ENCODE data around the gene ZNF654. TPM values are rescaled to one million over a fixed set of nuclear protein-coding genes. Genes with fewer than 3 reads are reported as not detected.
"Not testable (repeated sequence)": the region's sequence is repeated elsewhere in the genome, so short reads cannot be mapped to it uniquely, and the experiment has no call there.

ZNF654 gene
- total RNA-seq, 1 donor from 2014 or later, result 15.9 TPM

DNA sequence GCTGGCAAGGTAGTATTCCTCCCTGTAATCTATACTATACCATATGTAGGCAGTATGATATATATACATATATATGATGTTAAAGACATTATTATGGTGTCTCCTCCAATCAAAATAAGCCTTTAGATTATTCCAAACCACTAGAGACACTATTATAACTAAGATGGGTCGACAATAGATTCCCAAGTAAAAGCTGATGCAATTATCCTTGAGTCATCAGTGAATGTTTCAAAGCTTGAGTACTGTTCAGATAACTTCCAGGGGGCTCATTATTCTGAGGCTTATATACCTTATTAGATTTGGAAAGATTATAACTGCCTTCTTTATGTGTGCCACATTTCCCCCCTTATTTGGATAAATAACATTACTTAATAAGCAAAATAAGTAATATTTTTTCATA, 78.8 kb downstream of the ZNF654 start:
- DNase-seq (ENCODE audit: low spot score), result no peak

DNA sequence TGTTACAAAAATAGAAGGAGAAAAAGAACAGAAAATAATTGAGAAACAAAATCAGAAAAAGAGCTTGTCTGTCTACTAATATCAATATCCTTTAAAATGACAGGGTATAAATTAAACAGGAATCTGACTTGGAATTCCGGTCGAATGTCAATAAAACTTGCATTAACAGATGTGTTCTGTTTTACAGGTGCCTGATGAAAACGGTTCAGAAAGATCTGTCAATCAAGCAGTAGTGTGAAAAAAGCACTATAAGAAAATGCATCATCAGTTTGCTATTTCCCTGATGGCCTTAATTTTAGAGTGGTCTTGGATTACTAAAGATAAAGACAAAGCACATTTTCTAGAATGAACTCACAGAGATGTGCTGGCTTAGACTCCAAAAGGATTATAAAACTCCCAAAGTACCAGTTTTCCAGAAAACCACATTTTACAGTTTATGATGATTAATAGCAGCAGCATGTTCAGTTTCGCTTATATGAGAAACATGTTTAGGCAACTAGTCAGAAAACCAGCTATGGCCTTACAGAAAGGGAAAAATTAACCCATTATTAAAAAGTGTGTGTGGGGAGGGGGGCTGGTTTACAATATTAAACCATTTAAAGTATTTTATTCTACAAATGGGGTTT, 82.5 kb downstream of the ZNF654 start:
- DNase-seq (ENCODE audit: low spot score), result no peak

DNA sequence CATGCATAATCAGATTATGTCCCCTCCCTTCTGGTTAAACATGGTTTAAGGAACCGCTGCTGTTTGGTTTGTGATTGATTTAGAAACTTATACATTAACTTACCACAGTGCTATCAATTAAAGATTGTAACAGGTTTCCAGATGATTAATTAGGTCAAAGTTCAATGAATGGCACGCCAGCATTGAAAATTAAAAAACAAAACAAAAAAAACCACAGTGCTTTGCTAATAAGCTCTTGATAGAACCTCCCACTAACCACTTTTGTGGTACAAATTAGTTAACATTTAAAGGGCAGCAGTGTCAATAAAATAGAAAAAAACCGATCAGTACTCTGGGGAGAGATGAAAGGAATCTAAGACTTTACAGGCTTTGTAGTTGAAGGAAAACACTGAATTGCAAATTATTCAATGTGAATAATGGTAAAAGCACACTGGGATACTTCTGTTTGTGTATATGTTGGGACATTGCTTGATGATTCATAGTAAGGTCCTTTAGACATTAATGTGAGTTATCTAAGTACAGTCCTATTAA, 83.1 kb downstream of the ZNF654 start:
- DNase-seq (ENCODE audit: low spot score), result no peak

DNA sequence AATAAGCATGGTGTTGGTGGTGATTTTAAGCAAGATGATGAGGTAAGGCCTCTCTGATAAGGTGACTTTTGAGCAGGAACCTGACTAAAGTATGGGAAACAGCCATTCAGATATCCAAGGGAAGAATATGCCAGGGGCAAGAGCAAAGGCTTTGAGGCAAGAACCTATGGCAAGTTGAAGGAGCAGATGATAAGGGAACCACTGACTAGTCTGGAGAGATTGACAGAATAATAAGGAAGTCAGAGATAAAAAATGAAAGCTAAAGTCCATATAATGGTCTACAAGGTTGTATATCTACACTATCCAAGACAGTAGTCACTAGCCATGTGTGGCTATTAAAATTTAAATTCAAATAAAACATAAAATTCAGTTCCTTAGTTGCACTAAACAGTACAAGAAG, 88.2 kb downstream of the ZNF654 start:
- DNase-seq (ENCODE audit: low spot score), result no peak

DNA sequence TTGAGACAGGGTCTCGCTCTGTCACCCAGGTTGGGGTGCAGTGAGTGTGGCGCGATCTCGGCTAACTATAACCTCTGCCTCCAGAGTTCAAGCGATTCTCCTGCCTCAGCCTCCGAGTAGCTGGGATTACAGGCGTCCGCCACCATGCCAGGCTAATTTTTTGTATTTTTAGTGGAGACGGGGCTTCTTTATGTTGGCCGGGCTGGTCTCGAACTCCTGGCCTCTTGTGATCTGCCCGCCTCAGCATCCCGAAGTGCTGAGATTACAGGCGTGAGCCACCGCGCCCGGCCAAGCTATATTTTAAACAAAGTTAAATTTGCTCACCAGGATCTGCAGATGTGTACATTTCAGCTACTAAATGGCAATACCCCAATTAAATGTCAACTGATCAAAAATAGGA, 89.6 kb downstream of the ZNF654 start:
- no peak for DNase-seq (ENCODE audit: low spot score)

DNA sequence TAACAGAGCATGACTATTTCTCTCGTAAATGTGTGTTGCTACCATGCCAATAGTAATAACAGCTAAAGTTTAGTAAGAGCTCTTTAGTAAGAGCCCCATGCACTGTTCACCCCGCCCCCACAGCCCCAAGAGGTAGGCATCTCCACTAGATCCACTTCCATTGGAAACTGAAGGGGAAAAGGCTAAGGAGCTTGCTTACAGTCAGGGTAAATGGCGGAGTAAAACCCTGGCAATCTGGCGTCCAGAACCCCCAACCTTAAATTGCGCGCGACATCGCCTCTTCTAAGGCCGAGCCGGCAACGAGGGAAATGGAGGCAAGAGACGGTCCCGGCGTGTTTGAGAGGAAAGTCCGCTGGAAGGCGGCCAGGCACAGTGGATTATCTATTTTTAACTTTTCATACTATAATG, 90.0 kb downstream of the ZNF654 start:
- no peak for DNase-seq (ENCODE audit: low spot score)

DNA sequence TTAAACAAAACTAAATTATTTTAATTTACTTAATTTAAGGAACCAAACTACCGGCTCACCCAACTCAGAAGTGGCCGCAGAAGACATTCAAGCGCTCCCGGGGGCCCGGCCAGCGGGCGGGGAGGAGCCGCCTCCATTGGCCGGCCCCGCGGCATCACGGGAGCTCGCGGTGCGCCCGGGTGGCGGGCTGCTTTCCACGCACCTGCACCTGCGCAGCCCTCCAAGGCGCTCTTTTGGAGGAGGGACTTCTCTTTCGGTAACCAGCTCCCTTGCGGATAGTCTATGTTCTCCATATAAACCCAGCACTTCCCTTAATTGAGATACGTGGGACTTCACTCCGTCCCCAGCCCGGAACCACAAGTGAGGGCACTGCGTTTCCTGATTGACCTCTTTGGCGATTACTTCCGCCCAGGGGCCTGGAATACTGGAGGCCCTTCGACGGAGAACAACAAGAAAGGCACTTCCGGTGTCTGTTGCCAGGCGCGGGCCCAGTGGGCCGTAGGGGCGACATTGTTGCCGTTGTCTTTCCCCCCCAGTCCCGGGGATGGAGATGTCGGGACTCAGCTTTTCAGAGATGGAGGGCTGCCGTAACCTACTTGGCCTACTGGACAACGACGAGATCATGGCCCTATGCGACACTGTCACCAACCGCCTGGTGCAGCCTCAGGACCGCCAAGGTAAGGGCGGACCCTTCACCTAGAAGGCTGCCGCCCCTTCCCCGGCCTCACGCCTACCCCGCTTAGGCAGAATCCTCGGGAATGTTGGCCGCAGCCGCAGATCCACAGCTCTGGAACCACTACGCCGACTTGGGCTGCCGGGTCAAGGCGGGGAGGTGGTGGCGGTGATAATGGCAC, 90.7 kb downstream of the ZNF654 start, which contains the start of gene C3orf38:
C3orf38 (plus strand) TSS at position 451 of the 854 bp plus-strand sequence; CDS start at position 545, 94 bp downstream.
- DNase-seq (ENCODE audit: low spot score), result peak; percentile 93

DNA sequence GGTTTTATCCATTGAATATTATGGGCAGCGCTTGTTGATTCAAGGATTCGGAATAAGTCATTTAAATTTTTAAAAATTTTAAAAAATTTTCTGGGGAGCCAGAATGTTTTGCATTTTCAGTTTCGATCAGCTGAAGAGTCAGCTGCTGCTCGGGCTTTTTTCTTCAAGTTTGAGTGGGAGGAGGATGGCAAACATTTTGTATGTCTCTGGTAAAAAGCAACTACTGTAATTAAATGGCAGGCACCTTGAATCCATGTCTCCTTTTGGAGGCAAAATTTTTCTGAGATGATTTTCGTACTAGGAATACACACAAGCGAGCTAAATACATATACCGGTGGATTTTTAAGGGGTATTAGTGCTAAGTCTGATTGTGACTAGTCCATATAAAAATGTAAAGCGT, 91.3 kb downstream of the ZNF654 start:
- DNase-seq (ENCODE audit: low spot score), result no peak

DNA sequence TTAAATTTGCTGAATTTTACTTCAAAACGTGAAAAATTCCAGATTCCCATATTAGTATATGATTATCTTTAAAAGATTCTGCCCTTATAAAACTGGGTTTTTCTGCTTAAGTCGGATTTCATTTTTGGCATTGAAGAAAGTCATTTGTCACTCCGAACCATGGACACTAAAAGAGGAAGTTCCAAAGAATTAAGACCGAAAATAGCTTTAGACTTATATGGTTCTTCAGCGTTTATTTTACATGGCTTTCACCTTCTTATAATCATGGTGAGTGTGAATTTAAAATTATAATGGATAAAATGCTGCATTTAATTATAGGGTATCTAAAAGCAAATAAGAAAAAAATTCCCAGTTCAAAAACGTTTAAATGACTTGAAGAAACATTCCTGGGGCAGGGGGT, 91.8 kb downstream of the ZNF654 start:
- no peak for DNase-seq (ENCODE audit: low spot score)

DNA sequence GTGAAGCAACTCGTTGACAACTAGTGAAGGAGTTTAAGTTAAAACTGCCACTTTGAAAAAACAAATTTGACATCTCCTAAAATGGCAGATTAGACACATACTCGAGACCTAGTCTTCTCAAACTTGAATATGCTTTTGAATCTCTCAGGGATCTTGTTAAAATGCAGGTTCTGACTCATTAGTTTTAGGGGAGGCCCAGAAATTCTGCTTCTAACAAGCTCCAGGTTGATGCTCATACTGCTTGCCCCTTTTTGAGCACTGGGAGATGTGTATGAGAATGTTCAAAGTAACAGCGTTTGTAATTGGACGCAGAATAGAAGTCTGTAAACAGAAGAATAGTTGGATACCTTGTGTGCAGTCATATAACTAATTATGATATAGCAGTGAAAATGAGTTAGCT, 92.3 kb downstream of the ZNF654 start:
- no peak for DNase-seq (ENCODE audit: low spot score)

DNA sequence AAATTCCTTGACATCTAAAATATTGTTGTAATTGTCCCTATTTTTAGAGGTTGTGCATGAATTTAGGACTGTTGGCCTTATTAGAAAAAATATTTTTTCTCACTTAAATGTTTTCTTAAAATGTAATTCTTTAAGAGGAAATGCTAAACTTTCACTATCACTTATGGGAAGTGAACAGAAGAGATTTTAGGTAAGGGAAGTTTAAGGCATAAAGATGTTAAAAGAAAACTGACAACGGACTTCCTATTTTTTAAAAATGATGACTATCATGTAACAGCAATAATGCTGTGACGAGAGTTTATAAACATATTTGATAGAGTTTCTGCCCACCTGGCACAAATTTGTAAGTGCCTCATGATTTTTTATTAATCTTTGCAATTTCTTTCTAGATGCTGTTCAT, 93.8 kb downstream of the ZNF654 start:
- no peak for DNase-seq (ENCODE audit: low spot score)

DNA sequence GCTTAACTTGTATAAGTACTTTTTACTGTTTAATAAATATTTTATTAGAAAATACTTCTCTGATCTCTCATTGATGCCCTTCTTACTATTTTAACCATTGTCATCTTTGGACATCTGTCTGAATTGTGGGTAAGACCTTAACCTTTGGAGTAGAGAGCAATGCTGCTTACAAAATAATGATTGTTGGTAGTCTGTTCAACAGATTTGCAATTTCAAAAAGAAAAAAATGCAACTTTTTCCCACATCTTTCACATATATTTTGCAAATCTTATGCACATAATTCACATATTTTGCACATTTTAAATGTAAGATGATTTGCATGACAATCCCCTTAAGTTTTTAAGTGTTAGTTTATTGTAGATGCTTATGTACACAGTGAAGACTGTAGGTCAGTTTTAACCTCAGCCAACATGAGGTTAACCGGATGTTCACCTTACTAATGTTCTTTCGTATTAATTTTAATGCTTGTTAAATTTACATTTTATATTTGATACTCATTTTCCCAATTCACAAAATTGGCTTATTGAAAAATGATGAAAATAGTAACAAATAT, 107.4 kb downstream of the ZNF654 start:
- no peak for DNase-seq (ENCODE audit: low spot score)

DNA sequence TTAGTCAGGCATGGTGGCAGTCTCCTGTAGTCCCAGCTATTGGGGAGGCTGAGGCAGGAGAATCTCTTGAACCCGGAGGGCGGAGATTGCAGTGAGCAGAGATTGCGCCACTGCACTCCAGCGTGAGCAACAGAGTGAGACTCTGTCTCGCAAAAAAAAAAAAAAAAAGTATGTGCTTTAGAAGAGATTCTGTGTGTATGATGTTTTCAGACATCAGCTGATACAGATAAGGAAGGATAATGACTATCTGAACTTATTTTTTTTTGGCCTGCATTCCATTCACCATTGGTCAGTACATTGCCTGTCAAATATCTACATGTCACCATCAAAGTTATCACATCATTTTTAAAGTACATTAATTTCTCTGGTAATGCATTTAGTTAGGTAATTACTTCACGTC, 108.1 kb downstream of the ZNF654 start:
- DNase-seq (ENCODE audit: low spot score), result no peak

DNA sequence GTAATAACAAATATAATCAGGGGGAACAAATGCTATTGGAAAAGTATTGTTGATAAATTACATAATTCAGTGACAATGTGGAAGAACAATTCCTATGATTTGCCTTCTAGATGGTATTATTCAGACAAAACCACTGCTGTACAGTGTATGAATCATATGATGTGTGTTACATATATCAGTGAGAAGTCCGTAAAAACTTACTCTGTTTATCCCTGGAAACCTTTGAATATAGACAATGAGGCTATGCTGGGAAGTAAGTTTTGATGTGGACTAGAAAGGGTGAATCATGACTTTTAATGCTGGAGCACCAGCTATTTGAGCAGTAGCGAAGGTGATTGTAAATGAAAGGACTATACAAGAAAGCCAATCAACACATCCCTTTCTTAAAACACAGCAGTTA, 108.6 kb downstream of the ZNF654 start:
- no peak for DNase-seq (ENCODE audit: low spot score)

DNA sequence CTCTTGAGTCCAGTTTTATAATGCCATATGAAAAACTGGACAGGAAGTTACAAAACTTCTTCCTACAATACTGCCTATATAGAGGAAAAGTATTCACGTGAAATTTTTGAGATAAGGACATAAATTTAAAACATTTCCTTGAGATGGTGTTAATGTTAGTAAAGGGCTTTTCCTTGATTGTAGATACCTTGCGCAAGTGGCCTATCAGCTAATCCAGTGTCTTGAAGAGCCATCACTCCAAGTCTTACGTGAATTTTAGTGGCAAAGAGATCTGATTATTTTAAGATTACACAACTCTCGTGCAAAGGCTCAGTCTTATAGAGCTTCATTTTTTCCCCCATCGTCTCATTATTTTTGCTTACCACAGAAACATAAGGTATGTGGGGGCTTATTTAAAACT, 109.1 kb downstream of the ZNF654 start:
- DNase-seq (ENCODE audit: low spot score), result no peak

DNA sequence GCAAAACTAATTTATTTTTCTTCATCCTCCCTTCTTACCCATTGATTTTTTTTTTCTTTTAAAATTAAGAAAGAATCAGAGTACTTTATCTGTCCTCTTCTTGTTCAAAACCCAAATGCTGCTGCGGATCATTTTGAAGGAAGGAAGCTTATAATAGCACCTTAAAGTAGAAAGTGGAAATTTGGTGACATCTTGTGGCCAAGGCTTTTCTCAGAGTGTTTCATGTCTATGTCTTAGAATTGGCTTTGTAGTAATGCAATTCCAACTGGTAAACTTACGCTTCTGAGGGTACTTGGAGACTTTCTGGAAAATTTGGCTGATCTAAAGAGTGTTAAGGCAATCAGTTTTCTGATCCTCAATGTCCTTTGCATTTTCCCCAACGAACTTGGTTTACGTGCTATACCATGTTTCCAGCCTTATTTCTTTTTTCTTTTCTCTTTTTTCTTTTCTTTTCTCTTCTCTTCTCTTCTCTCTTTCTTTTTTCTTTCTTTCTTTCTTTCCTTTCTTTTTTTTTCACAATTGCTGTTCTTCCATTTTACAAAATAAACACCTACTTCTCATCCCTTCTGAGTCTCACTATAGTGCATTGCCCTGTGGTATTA, 121.4 kb downstream of the ZNF654 start:
- no peak for DNase-seq (ENCODE audit: low spot score)

DNA sequence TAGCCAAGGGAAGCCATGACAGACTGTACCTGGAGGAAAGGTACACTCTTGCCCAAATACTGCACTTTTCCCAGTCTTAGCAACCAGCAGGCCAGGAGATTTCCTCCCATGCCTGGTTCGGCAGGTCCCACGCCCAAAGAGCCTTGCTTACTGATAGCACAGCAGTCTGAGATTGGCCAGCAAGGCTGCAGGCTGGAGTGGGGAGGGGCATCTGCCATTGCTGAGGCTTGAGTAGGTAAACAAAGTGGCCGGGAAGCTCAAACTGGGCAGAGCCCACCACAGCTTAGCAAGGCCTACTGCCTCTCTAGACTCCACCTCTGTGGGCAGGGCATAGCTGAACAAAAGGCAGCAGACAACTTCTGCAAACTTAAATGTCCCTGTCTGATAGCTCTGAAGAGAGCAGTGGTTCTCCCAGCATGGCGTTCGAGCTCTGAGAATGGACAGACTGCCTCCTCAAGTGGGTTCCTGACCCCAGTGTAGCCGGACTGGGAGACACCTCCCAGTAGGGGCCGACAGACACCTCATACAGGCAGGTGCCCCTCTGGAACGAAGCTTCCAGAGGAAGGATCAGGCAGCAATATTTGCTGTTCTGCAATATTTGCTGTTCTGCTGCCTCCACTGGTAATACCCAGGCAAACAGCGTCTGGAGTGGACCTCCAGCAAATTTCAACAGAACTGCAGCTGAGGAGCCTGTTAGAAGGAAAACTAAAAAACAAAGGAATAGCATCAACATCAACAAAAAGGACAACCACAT, 123.3 kb downstream of the ZNF654 start:
- DNase-seq (ENCODE audit: low spot score), result not testable (repeated sequence)

DNA sequence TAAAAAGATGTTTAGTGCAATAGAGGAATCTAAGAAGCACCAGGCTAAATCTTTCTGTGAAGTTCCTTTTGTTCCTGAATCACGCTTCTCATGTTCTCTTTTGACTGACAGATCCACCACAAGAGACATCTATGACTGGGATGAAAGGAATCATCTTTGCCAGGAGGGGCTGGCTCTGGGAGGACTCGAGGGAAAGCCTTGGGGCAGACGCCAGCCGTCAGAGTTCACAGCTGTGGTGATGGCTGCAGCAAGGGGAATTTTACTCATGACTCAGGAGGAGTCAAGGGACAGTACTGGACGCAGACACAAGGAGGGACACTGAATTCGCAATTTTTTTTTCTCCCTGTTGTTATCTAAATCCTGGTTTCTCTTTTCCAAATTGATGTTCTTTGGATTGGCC, 129.4 kb downstream of the ZNF654 start:
- no peak for DNase-seq (ENCODE audit: low spot score)

DNA sequence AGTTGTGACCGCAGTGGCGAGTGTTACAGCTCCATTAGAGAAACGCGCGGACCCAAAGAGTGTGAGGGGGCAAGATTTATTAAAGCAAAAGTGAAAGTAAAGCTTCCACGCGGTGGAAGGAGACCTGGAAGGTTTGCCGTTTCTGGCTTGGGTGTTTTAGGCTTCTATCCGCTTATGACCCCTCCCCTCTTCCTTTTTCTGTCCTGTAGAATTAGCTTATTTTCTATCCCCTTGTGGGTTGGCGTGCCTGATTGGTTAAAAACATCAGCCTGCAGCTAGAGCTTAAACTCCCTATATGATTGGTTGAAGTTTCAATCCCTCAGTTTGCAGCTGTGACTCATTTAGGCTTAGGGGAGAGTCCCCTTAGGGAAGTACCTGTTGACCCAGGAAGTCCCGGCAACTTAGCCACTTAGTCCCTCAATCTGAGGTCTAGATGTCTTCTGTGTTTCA, 130.3 kb downstream of the ZNF654 start:
- no peak for DNase-seq (ENCODE audit: low spot score)

DNA sequence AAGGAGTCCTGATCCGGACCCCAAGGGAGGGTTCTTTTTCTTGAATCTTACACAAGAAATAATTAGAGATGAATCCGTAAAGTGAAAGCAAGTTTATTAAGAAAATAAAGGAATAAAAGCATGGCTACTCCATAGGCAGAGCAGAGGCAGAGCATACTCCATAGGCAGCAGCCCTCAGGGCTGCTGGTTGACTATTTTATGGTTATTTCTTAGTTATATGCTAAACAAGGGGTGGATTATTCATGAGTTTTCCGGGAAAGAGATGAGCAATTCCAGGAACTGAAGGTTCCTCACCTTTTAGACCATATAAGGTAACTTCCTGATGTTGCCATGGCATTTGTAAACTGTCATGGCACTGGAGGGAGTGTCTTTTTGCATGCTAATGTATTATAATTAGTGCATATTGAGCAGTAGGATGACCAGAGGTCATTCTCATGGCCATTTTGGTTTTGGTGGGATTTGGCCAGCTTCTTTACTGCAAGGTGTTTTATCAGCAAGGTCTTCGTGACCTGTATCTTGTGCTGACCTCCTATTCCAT, 132.9 kb downstream of the ZNF654 start:
- no peak for DNase-seq (ENCODE audit: low spot score)

DNA sequence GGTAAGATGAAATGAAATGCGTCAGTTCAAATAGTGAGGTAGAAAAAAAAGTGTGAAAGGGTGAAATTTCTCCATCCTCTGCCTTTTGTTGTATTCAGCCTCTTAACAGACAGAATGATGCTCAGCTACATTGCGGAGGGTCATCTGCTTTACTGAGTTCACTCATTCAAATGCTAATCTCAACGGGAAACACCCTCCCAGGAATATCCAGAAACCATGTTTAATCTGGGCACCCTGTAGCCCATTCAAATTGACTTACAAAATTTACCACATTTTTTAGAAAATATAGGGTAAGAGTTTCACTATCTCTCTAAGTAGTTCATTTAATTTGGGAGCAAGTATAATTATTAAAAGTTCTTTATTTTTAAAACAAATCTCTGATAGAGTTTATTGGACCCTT, 133.6 kb downstream of the ZNF654 start:
- no peak for DNase-seq (ENCODE audit: low spot score)

Data from mesenteric fat pad (tissue), 1 donor.